Sigmoid colon (tissue), 4 donors: ENCODE measurements around the gene WDFY4.

Source experiments
- EP300 ChIP-seq, 4 donors: sonication (generic); formaldehyde crosslinking; IDR thresholded peaks; one replicate each; pipeline ENCODE4 v1.6.1; 2017; ENCODE audit warnings: antibody characterized with exemption in 4 of 4
- POLR2A ChIP-seq, 2 donors: fragments of 450-650 bp; IDR thresholded peaks; one replicate each; pipeline ENCODE4 v1.6.1; 2016; ENCODE audit warnings: antibody characterized with exemption in 2 of 2, mild to moderate bottlenecking in 2 of 2, moderate library complexity in 2 of 2
- POLR2AphosphoS5 ChIP-seq, 4 donors: sonication (generic); formaldehyde crosslinking; IDR thresholded peaks; one replicate each; pipeline ENCODE4 v1.6.1; 2017; ENCODE audit warnings: antibody characterized with exemption in 4 of 4
- TF ChIP-seq, protein P1 (sequence below), 4 experiments: fragments of 450-650 bp in 3 of 4; fragments of 200-600 bp in 1 of 4; IDR thresholded peaks; one replicate each; pipeline ENCODE4 v1.5.1; 2016 to 2019; ENCODE audit warnings: antibody characterized with exemption in 4 of 4, mild to moderate bottlenecking in 3 of 4, moderate library complexity in 2 of 4

DNA sequence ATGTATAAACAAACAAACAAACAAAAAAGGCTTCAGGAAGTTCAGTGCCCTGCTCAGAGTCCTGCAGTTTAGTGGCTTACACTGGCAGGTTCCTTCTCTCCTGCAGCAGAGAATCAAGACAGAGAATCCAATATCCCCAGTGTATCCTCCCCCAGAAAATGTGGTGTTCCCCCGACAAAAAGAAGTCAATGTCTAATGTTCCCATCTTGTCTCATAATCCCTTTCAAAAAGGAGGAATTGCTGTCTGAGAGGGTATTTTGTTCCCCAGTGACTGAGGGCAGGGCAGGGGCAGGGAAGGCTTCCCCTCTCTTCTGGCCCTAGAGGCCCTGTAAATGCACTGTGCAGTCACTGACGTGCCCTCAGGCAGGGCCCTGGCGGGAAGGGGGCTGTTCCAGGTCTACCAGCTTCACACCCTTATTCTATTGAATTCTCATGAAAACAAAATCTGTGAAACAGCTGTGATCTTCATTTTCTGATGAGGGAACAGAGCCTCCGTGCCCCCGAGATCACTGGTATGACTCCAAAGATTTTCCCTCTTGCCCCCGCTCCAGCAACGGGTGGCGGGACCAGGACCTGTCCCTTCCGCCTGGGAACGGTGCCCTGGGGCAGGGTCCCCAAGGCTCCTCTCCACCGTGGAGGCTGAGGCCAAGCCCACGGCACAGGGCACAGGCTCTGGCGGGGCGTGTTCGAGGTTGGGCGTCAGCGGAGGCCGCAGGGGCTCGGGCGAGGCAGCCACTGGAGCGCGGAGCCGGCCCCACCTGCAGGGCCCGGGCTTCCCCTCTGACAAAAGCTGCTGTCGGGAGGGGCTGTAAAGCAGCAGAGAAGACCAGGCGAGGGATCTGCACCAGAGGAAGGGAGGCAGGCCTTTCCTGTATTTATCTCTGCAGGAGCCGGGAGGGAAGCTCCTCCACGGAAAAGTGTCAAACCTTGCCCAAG, 13.4 kb upstream of the WDFY4 start:
- TF ChIP-seq, protein P1, sequence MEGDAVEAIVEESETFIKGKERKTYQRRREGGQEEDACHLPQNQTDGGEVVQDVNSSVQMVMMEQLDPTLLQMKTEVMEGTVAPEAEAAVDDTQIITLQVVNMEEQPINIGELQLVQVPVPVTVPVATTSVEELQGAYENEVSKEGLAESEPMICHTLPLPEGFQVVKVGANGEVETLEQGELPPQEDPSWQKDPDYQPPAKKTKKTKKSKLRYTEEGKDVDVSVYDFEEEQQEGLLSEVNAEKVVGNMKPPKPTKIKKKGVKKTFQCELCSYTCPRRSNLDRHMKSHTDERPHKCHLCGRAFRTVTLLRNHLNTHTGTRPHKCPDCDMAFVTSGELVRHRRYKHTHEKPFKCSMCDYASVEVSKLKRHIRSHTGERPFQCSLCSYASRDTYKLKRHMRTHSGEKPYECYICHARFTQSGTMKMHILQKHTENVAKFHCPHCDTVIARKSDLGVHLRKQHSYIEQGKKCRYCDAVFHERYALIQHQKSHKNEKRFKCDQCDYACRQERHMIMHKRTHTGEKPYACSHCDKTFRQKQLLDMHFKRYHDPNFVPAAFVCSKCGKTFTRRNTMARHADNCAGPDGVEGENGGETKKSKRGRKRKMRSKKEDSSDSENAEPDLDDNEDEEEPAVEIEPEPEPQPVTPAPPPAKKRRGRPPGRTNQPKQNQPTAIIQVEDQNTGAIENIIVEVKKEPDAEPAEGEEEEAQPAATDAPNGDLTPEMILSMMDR (IDR thresholded peaks at IDR 0.05): no peak
- TF ChIP-seq POLR2A (IDR thresholded peaks at IDR 0.05): no peak
- no peak for TF ChIP-seq POLR2AphosphoS5 (IDR thresholded peaks at IDR 0.05)
- no peak for TF ChIP-seq EP300 (IDR thresholded peaks at IDR 0.05)
